Activated CD4-positive, alpha-beta T cell treated with anti-CD3 and anti-CD28 coated beads, Interleukin-2, amount 50 U/mL, for 1 hour (primary cell): Measurements from ENCODE around the gene GJB6.

ENCODE experiments used
- DNase-seq: peaks from one replicate; pipeline ENCODE4 v3.0.0-alpha.2; 2020

GJB6 gene

GRCh38 chr13:20222553-20222952 lies 9.6 kb downstream of the GJB6 start:
- DNase-seq, result no peak

- no peak for DNase-seq
Observed at GRCh38 chr13:20221772-20222171, 10.3 kb downstream of the GJB6 start.

GRCh38 chr13:20219577-20219976 lies 12.5 kb downstream of the GJB6 start:
- no peak for DNase-seq

DNA sequence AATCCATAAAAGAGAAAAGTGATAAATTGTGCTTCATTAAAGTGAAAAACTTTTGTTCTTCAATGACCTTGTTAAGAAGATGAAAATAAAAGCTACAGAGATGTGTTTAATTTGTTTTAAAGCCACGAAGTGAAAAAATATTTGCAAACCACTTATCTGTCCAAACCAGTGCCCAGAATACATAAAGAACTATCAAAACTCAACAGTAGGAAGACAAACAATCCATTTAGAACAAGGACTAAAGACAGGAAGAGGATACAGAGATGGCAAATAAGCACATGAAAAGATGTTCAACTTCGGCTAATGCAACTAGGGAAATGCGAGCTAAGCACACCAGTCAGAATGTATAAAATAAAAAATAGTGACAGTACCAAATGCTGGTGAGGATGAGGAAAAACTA lies 15.0 kb downstream of the GJB6 start:
- no peak for DNase-seq

DNA sequence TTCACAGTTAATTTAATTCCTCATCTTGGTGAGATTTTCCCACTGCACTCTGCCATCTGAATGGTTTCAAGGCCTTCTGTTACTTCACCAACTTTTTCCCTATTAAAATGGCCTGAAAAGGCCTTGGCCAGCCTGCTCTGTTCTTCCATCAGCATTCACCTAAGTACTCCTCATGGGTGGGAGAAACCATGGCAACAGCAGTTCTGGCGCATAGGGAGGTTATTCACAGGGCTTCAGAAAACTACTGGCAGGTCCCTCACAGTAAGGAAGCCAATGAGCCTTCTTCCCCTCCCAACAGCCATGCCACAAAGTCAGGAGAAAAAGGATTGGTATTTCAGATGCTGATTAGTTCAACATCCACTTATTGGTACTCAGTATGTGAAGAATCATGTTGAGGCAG lies 22.2 kb downstream of the GJB6 start:
- DNase-seq, result no peak

- DNase-seq, result no peak
Observed at GRCh38 chr13:20206698-20207235, 25.4 kb downstream of the GJB6 start.

- no peak for DNase-seq
Observed at GRCh38 chr13:20206065-20206697, 25.9 kb downstream of the GJB6 start.

GRCh38 chr13:20198781-20199180 lies 33.3 kb downstream of the GJB6 start:
- DNase-seq, result no peak

- no peak for DNase-seq
Observed at GRCh38 chr13:20197361-20197834, 34.7 kb downstream of the GJB6 start.

GRCh38 chr13:20195801-20196200 lies 36.3 kb downstream of the GJB6 start:
- DNase-seq, result no peak

DNA sequence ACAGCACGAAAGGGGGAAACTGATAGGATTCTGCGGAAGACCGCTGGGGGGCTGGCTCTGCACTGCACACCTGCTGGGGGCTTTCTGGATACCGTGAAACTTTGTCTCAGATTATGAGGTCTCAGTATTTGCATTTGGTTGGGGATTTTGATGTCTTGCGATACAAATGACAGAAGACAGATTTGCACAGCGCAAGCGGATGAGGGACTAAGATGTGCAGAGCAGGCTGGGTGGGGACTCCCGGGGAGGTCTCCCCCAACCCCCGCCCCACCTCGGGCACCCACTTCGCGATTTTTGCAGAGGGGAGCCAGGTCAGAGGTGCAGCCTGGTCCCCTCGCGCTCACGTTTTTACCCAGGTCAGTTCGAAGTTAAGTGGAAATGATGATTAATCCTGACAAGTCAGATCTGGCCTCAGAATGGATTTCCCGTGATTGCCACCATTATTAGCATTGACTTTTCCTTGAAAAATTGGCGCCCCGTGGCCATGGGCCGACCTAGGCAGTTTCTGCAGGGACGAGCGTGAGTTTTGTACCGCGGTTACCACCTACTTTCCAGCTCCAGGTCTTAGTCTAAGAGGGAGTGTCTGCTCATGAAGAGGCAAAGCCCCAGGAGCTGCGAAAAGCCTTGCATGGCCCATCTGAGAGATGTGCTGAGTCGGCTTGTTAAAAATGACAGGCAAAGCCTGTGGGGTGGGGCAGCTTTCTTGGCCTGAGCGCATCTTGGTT lies 38.0 kb downstream of the GJB6 start:
- no peak for DNase-seq

GRCh38 chr13:20193162-20193906 lies 38.8 kb downstream of the GJB6 start:
- DNase-seq, result no peak

DNA sequence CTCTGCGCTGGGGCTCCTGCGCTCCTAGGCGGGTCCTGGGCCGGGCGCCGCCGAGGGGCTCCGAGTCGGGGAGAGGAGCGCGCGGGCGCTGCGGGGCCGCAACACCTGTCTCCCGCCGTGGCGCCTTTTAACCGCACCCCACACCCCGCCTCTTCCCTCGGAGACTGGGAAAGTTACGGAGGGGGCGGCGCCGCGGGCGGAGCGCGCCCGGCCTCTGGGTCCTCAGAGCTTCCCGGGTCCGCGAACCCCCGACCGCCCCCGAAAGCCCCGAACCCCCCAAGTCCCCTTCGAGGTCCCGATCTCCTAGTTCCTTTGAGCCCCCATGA lies 39.3 kb downstream of the GJB6 start, which contains the start of gene GJB2:
TSS of gene GJB2 (minus strand) at position 103 of the 326 bp plus-strand sequence. CDS start 3,357 bp downstream, outside the sequence.
- DNase-seq, result no peak

- DNase-seq, result no peak
Observed at GRCh38 chr13:20192158-20192835, 39.8 kb downstream of the GJB6 start.

- no peak for DNase-seq
Observed at GRCh38 chr13:20191311-20192157, 40.6 kb downstream of the GJB6 start.

- DNase-seq, result no peak
Observed at GRCh38 chr13:20190481-20191310, 41.4 kb downstream of the GJB6 start.

DNA sequence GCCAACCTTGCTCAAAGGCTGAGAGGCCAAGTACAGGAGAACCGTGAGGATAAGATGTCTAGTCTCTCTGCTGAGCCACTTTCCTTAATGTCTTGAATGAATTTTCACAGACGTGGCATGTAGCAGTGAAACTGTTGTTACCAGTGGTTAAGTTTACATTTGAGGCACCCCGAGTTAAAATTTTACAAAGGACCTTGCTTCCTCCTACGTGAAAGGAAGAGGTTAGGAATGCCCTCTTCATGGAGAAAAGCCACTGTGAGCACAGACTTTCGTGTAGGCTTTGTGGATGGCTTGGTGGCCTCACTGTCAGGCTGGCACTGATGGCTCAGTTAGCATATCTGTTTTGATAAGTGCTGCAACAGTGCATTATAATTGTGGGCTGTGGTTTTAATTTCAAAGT lies 42.0 kb downstream of the GJB6 start:
- no peak for DNase-seq

DNA sequence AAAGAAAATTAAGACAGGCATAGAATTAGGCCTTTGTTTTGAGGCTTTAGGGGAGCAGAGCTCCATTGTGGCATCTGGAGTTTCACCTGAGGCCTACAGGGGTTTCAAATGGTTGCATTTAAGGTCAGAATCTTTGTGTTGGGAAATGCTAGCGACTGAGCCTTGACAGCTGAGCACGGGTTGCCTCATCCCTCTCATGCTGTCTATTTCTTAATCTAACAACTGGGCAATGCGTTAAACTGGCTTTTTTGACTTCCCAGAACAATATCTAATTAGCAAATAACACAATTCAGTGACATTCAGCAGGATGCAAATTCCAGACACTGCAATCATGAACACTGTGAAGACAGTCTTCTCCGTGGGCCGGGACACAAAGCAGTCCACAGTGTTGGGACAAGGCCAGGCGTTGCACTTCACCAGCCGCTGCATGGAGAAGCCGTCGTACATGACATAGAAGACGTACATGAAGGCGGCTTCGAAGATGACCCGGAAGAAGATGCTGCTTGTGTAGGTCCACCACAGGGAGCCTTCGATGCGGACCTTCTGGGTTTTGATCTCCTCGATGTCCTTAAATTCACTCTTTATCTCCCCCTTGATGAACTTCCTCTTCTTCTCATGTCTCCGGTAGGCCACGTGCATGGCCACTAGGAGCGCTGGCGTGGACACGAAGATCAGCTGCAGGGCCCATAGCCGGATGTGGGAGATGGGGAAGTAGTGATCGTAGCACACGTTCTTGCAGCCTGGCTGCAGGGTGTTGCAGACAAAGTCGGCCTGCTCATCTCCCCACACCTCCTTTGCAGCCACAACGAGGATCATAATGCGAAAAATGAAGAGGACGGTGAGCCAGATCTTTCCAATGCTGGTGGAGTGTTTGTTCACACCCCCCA lies 43.2 kb downstream of the GJB6 start:
- no peak for DNase-seq

DNA sequence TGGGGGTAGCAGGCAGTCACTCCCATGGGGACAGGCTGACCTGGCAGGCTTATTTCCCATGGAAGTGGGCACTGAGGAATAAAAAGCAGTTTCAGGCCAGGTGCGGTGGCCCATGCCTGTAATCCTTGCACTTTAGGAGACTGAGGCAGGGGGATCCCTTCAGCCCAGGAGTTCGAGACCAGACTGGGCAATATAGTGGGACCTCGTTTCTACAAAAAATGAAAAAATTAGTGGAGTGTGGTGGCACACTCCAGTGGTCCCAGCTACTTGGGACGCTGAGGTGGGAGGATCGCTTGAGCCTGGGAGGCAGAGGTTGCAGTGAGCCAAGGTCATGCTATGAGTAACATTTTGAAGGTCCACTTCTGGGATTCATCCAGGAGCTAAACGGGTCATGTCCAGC lies 45.3 kb downstream of the GJB6 start:
- DNase-seq, result no peak
